Anterior cingulate cortex (tissue), 58 donors: ENCODE data around the gene MVB12B.
"Not testable (repeated sequence)": the region's sequence is repeated elsewhere in the genome, so short reads cannot be mapped to it uniquely, and the experiment has no call there.

Experiments used
- DNase-seq, 58 donors: peaks; one replicate each; lab custom pipeline; 2025; lab: John Stamatoyannopoulos, UW

MVB12B gene

GRCh38 chr9:126548312-126548711 lies 221.7 kb downstream of the MVB12B start:
- no peak for DNase-seq

GRCh38 chr9:126549246-126550006 lies 222.8 kb downstream of the MVB12B start:
- DNase-seq, result no peak

GRCh38 chr9:126550891-126551351 lies 224.3 kb downstream of the MVB12B start:
- no peak for DNase-seq

- no peak for DNase-seq
These were observed 225.2 kb downstream of the MVB12B start for GRCh38 chr9:126551812-126552211.

- DNase-seq, result no peak
These were observed 227.7 kb downstream of the MVB12B start for GRCh38 chr9:126554292-126554691.

- DNase-seq, result not testable (repeated sequence)
These were observed 228.8 kb downstream of the MVB12B start for GRCh38 chr9:126555421-126555820.
